H1 (cell line): Measurements from ENCODE around the gene IL20RB. TPM values are rescaled to one million over a fixed set of nuclear protein-coding genes. Genes with fewer than 3 reads are reported as not detected.

Experiments used
- CTCF ChIA-PET: fragments of 300-600 bp; sonication (Branson Sonifier 250); formaldehyde crosslinking; loops from one replicate; lab custom pipeline; 2021; ENCODE audit not compliant: partially characterized antibody; lab: Charles Lee
- POLR2A ChIA-PET: fragments of 300-600 bp; sonication (Branson Sonifier 250); formaldehyde crosslinking; loops from one replicate; lab custom pipeline; 2021; ENCODE audit warnings: inconsistent platforms; ENCODE audit not compliant: partially characterized antibody; lab: Charles Lee
- DNase-seq, 2 experiments: peaks; one replicate each; pipeline versions ENCODE4 v3.0.0 to v3.0.0-alpha.2; 2010 to 2022; ENCODE audit warnings: low spot score in 2 of 2, low read depth in 1 of 2, mixed read lengths in 1 of 2
- FAIRE-seq: peaks from 2 replicates; lab custom pipeline; 2011; peaks lifted over from hg19 to GRCh38; lab: Jason Lieb, UNC
- H2AFZ ChIP-seq: 2 replicates; pipeline ENCODE4 v1.8.1; 2012; ENCODE audit warnings: low read length, inconsistent platforms
- H2AK5ac ChIP-seq: 2 replicates; pipeline ENCODE4 v1.6.1; 2013; ENCODE audit warnings: low read depth, low read length
- H2BK120ac ChIP-seq: replicated peaks from 2 replicates; pipeline ENCODE3; 2013; ENCODE audit warnings: low read depth, low read length, inconsistent platforms
- H2BK12ac ChIP-seq: 2 replicates; pipeline ENCODE4 v1.6.1; 2013; ENCODE audit warnings: low read depth, low read length
- H2BK15ac ChIP-seq: 2 replicates; pipeline ENCODE4 v1.6.1; 2013; ENCODE audit warnings: low read length
- H2BK20ac ChIP-seq: 2 replicates; pipeline ENCODE4 v1.6.1; 2013; ENCODE audit warnings: low read length
- H2BK5ac ChIP-seq: 2 replicates; pipeline ENCODE4 v1.6.1; 2013; ENCODE audit warnings: low read depth, low read length
- H3K14ac ChIP-seq: 2 replicates; pipeline ENCODE4 v1.6.1; 2013; ENCODE audit warnings: inconsistent platforms; ENCODE audit not compliant: insufficient read length
- H3K18ac ChIP-seq: 2 replicates; pipeline ENCODE4 v1.6.1; 2013; ENCODE audit warnings: low read length; ENCODE audit errors: extremely low read depth
- H3K23ac ChIP-seq: 2 replicates; pipeline ENCODE4 v1.6.1; 2013; ENCODE audit warnings: inconsistent platforms; ENCODE audit not compliant: insufficient read length
- H3K23me2 ChIP-seq: 2 replicates; pipeline ENCODE4 v1.6.1; 2013; ENCODE audit warnings: low read depth, low read length
- H3K27ac ChIP-seq: 2 replicates; pipeline ENCODE4 v1.6.1; 2011; ENCODE audit warnings: low read depth, low read length, inconsistent platforms
- H3K27me3 ChIP-seq, 4 experiments: replicated peaks in 1 of 4; 1 replicate in 1 of 4; 2 replicates in 3 of 4; pipeline versions ENCODE4 v1.6.1 to v1.8.1; 2011 to 2013; ENCODE audit warnings: low read length in 3 of 4, mild to moderate bottlenecking in 3 of 4, inconsistent platforms in 2 of 4, mixed read lengths in 2 of 4, moderate library complexity in 1 of 4; ENCODE audit not compliant: control insufficient read depth in 3 of 4, insufficient read depth in 3 of 4; ENCODE audit errors: extremely low read depth in 1 of 4
- H3K36me3 ChIP-seq, 4 experiments: 2 replicates each; pipeline versions ENCODE4 v1.6.1 to v1.8.1; 2011 to 2013; ENCODE audit warnings: mild to moderate bottlenecking in 4 of 4, low read length in 3 of 4, moderate library complexity in 2 of 4, control low read depth in 1 of 4, inconsistent platforms in 1 of 4; ENCODE audit not compliant: insufficient read depth in 4 of 4, control insufficient read depth in 2 of 4
- H3K4ac ChIP-seq: replicated peaks from 2 replicates; pipeline ENCODE3; 2013; ENCODE audit warnings: low read length, low read depth, mixed read lengths, inconsistent platforms; ENCODE audit not compliant: insufficient read length
- H3K4me1 ChIP-seq, 4 experiments: replicated peaks in 1 of 4; 1 replicate in 1 of 4; 2 replicates in 3 of 4; pipeline versions ENCODE4 v1.6.1 to v1.8.1; 2011 to 2013; ENCODE audit warnings: low read length in 3 of 4, inconsistent platforms in 2 of 4, mixed read lengths in 1 of 4; ENCODE audit not compliant: insufficient read depth in 4 of 4, control insufficient read depth in 3 of 4
- H3K4me2 ChIP-seq, 2 experiments: 2 replicates each; pipeline versions ENCODE4 v1.6.1 to v1.8.1; 2011 to 2013; ENCODE audit warnings: low read depth in 2 of 2, low read length in 2 of 2, control low read depth in 1 of 2, inconsistent platforms in 1 of 2, mild to moderate bottlenecking in 1 of 2; ENCODE audit not compliant: insufficient read depth in 1 of 2
- H3K4me3 ChIP-seq, 4 experiments: fragments of 200-600, 300-600 bp in 1 of 4; sonication (generic), shearing (Covaris generic), sonication (Bioruptor Twin) in 1 of 4; 2 replicates each; pipeline versions ENCODE4 v1.5.1 to v1.8.1; 2011 to 2016; ENCODE audit warnings: low read length in 4 of 4, low read depth in 3 of 4, control low read depth in 2 of 4, inconsistent platforms in 2 of 4, mild to moderate bottlenecking in 2 of 4, mixed read lengths in 1 of 4, moderate library complexity in 1 of 4; ENCODE audit not compliant: insufficient read depth in 2 of 4; ENCODE audit errors: extremely low read depth in 1 of 4
- H3K56ac ChIP-seq: replicated peaks from 2 replicates; pipeline ENCODE3; 2013; ENCODE audit warnings: low read depth, mild to moderate bottlenecking, mixed read lengths, low read length, inconsistent platforms; ENCODE audit not compliant: insufficient read length
- H3K79me1 ChIP-seq: 2 replicates; pipeline ENCODE4 v1.6.1; 2013; ENCODE audit warnings: low read depth, low read length, control low read depth
- H3K79me2 ChIP-seq, 2 experiments: 2 replicates each; pipeline versions ENCODE4 v1.6.1 to v1.8.1; 2012 to 2013; ENCODE audit warnings: low read length in 2 of 2, mild to moderate bottlenecking in 2 of 2, inconsistent platforms in 1 of 2; ENCODE audit not compliant: insufficient read depth in 2 of 2, control insufficient read depth in 1 of 2
- H3K9ac ChIP-seq, 4 experiments: replicated peaks in 1 of 4; 1 replicate in 1 of 4; 2 replicates in 3 of 4; pipeline versions ENCODE4 v1.6.1 to v1.8.1; 2011 to 2013; ENCODE audit warnings: low read depth in 3 of 4, low read length in 3 of 4, control low read depth in 2 of 4, mild to moderate bottlenecking in 2 of 4, moderate library complexity in 2 of 4, inconsistent platforms in 1 of 4; ENCODE audit errors: extremely low read depth in 1 of 4
- H3K9me3 ChIP-seq, 2 experiments: 2 replicates each; pipeline versions ENCODE4 v1.6.1 to v1.8.1; 2012 to 2013; ENCODE audit warnings: mild to moderate bottlenecking in 2 of 2, moderate library complexity in 2 of 2, control low read depth in 1 of 2, inconsistent platforms in 1 of 2, low read depth in 1 of 2, low read length in 1 of 2, mixed read lengths in 1 of 2; ENCODE audit not compliant: insufficient read depth in 2 of 2
- H4K20me1 ChIP-seq, 2 experiments: replicated peaks in 1 of 2; 2 replicates each; pipeline versions ENCODE3 to v1.8.1; 2011 to 2013; ENCODE audit warnings: inconsistent platforms in 2 of 2, low read length in 2 of 2, mild to moderate bottlenecking in 1 of 2; ENCODE audit not compliant: insufficient read depth in 2 of 2, control insufficient read depth in 1 of 2
- H4K5ac ChIP-seq: 2 replicates; pipeline ENCODE4 v1.6.1; 2013; ENCODE audit warnings: low read length, low read depth, mixed read lengths, inconsistent platforms; ENCODE audit not compliant: insufficient read length
- H4K8ac ChIP-seq: 2 replicates; pipeline ENCODE4 v1.8.0; 2013; ENCODE audit warnings: mild to moderate bottlenecking, moderate library complexity, low read length, inconsistent platforms; ENCODE audit not compliant: insufficient read depth; ENCODE audit errors: extremely low read depth
- H4K91ac ChIP-seq: replicated peaks from 2 replicates; pipeline ENCODE3; 2013; ENCODE audit warnings: low read length, mixed read lengths, inconsistent platforms; ENCODE audit not compliant: insufficient read length
- BACH1 ChIP-seq: IDR thresholded peaks from 2 replicates; pipeline ENCODE4 v1.6.1; 2012; ENCODE audit warnings: low read length, improper control_type of control experiment
- KDM1A ChIP-seq: fragments of 200-600, 300-600 bp; sonication (generic); IDR thresholded peaks from 2 replicates; pipeline ENCODE4 v1.7.1; 2016; ENCODE audit warnings: mild to moderate bottlenecking, low read length, borderline replicate concordance
- SP1 ChIP-seq: IDR thresholded peaks from 2 replicates; pipeline ENCODE4 v1.6.1; 2011; ENCODE audit warnings: low read depth, low read length
- TAF7 ChIP-seq: optimal IDR thresholded peaks from 2 replicates; pipeline ENCODE3; 2011; ENCODE audit warnings: low read depth, mild to moderate bottlenecking, inconsistent platforms, low read length, moderate library complexity, borderline replicate concordance
- TCF12 ChIP-seq: IDR thresholded peaks from 2 replicates; pipeline ENCODE4 v1.6.1; 2011; ENCODE audit warnings: low read depth, mild to moderate bottlenecking, low read length
- WGBS, 2 experiments: shearing (Covaris generic) in 1 of 2; methylation state at CpG; one replicate each; pipeline versions ENCODE4 v1.1.6 to v1.1.7; 2013 to 2015; ENCODE audit warnings: low lambda C conversion rate in 2 of 2, mixed read lengths in 2 of 2, inconsistent platforms in 1 of 2, low coverage in 1 of 2, missing lambda C conversion rate in 1 of 2; ENCODE audit not compliant: insufficient replicate concordance in 2 of 2, insufficient coverage in 1 of 2, insufficient read length in 1 of 2; ENCODE audit errors: extremely low coverage in 1 of 2, missing lambda C conversion rate in 1 of 2; 5-methylcytosine and 5-hydroxymethylcytosine counted together
- polyA plus RNA-seq, 7 experiments: library from polyadenylated mRNA; depleted of rRNA in 3 of 7; stranded (reverse) in 5 of 7; unstranded in 2 of 7; fragments of >200 nt in 5 of 7; fragments of 200-250 nt in 2 of 7; gene quantifications; 1 replicate in 5 of 7; 2 replicates in 1 of 7; 4 replicates in 1 of 7; pipeline versions ENCODE4 v1.2.1 to v1.2.3, GENCODE V29; 2011 to 2013; ENCODE audit warnings: missing spikeins in 2 of 7, mixed read lengths in 2 of 7
- total RNA-seq: library from RNA; stranded (reverse); fragmentation: NEBNext Ultra II Directional; extraction: Animal tissue kit (Norgen Biotek cat#: 25700); gene quantifications from 2 replicates; pipeline ENCODE4 v1.2.1, GENCODE V29; 2021
- TF ChIP-seq, protein P1 (sequence below): IDR thresholded peaks from 2 replicates; pipeline ENCODE4 v1.6.1; 2011; ENCODE audit warnings: low read depth, mild to moderate bottlenecking, low read length; ENCODE audit not compliant: insufficient read depth

The IL20RB gene
- total and polyA plus RNA-seq, 2 of the 8 experiments (the other 6 are each of a cell fraction or from before 2014, with no cell fraction given) = 1.6 to 1.8 TPM

GRCh38 chr3:136956971-136957370 lies 812 bp upstream of the IL20RB start:
- no peak overlapping the region for H2AK5ac ChIP-seq
- H3K14ac ChIP-seq = no peak overlapping the region
- no peaks in the 10 kb centered on the region for H3K79me2 ChIP-seq
- no peak overlapping the region for H3K23ac ChIP-seq
- no peak overlapping the region for H2BK15ac ChIP-seq
- no peak overlapping the region for H3K4me2 ChIP-seq
- peaks cover 0 to 1% of the 10 kb centered on the region in 2 experiments for H4K20me1 ChIP-seq
- H3K4ac ChIP-seq = no peak overlapping the region
- no peaks in the 10 kb centered on the region for H3K23me2 ChIP-seq
- H3K9ac ChIP-seq = no peak overlapping the region
- no peak overlapping the region for H3K4me3 ChIP-seq
- POLR2A ChIA-PET = interaction anchor here (0.6 to 1.2 kb wide), 3 partner anchors 60 to 769 kb away, joined by 3 to 6 read pairs (median 3); partner anchors contain the start of gene STAG1
- no peak overlapping the region for H2BK12ac ChIP-seq
- no peak overlapping the region for H2BK120ac ChIP-seq
- H3K27ac ChIP-seq = no peak overlapping the region
- no peak overlapping the region for H4K8ac ChIP-seq
- no peak overlapping the region for H2AFZ ChIP-seq
- DNase-seq = no peak
- H3K18ac ChIP-seq = no peak overlapping the region
- H3K27me3 ChIP-seq = no peaks in the 10 kb centered on the region
- no peak overlapping the region for H2BK5ac ChIP-seq
- no peak overlapping the region for H2BK20ac ChIP-seq
- H3K9me3 ChIP-seq = no peaks in the 10 kb centered on the region
- no peaks in the 10 kb centered on the region for H3K79me1 ChIP-seq
- no peaks in the 10 kb centered on the region for H3K4me1 ChIP-seq
- CTCF ChIA-PET = interaction anchor here (0.5 to 1.6 kb wide), 4 partner anchors 19 to 198 kb away, joined by 3 to 5 read pairs (median 4); no protein-coding TSS in a partner anchor
- no peak overlapping the region for H3K56ac ChIP-seq
- no peaks in the 10 kb centered on the region for H3K36me3 ChIP-seq
- no peak for FAIRE-seq
- H4K91ac ChIP-seq = no peak overlapping the region
- H4K5ac ChIP-seq = no peak overlapping the region
- WGBS, 2 experiments = 92% methylated on average over 2 of the region's 2 CpGs; no CpG with 5 or more reads in 1 of the 2 experiments
- no peak for TF ChIP-seq TCF12
- TF ChIP-seq KDM1A = no peak
- no peak for TF ChIP-seq SP1
- TF ChIP-seq TAF7 = no peak
- no peak for TF ChIP-seq BACH1
- TF ChIP-seq, protein P1, sequence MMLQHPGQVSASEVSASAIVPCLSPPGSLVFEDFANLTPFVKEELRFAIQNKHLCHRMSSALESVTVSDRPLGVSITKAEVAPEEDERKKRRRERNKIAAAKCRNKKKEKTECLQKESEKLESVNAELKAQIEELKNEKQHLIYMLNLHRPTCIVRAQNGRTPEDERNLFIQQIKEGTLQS = no peak
